GM12865 (cell line): Measurements from ENCODE around the gene PREB.
A peak's percentile ranks its signal among the peaks of the same experiment; 100 is the strongest.

ENCODE experiments used
- DNase-seq: peaks from one replicate; pipeline ENCODE4 v3.0.0; 2010; ENCODE audit warnings: low read depth
- H3K4me3 ChIP-seq: 2 replicates; pipeline ENCODE4 v1.5.1; 2011; ENCODE audit warnings: mild to moderate bottlenecking, low read depth, low read length, control low read depth
- CTCF ChIP-seq: IDR thresholded peaks from 2 replicates; pipeline ENCODE4 v1.5.1; 2011; ENCODE audit warnings: low read length, control low read depth, low read depth, inconsistent platforms; ENCODE audit not compliant: insufficient read depth; ENCODE audit errors: missing control alignments

Gene PREB

DNA sequence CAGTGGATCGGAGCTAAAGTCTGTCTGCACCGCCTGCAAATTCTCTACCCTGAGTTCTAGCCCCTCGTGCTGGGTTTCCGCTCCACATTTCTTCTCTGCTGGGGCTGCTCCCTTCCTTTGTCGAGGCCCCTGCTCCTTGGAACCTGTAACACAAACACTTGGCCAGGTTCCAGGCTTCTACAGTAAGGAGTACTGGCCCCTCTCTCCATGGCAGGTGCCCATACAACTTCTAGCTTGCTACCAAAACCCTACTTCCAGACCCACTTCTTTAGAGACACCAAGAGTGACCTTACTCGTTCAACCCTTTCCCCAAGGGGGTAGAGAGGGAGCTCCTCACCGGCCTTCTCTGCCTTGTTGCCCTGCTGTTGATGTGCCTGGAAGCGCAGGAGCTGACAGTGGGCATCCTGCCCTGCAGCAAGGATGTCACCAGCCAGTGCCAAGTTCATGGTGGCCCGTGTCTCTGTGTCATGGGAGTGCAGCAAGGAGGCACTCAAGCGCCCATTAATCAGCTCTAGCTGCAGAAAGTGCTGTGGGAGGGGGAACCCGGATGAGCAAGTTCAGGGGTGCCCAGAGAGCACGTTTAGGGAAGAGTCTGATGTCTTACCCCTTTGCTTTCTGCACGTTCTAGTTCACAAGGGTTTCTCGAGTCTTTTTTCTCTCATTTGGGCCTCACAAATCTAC is 1.1 kb downstream of the PREB start:
- H3K4me3 ChIP-seq: peak overlapping the region; percentile 79
- DNase-seq: peak; percentile 40
- no peak for TF ChIP-seq CTCF

DNA sequence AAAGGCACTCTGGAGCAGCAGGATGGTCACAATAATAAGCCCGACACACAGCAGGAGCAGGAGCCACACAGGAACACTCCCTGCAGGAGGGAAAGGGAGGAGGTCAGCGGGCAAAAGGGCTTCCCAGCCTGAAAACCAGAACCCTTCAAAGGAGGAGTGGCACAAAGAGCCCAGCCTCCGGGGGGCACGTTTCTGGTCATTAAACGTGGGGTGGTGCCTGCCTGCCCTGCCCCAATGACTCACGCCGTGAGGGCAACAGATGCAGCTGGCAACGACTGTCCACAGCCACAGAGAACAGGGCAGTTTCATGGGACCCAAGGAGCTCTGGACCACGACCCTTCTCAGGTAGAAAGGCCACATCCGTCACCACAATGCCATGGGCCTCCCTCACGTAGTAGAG is 3.0 kb downstream of the PREB start:
- TF ChIP-seq CTCF: no peak

DNA sequence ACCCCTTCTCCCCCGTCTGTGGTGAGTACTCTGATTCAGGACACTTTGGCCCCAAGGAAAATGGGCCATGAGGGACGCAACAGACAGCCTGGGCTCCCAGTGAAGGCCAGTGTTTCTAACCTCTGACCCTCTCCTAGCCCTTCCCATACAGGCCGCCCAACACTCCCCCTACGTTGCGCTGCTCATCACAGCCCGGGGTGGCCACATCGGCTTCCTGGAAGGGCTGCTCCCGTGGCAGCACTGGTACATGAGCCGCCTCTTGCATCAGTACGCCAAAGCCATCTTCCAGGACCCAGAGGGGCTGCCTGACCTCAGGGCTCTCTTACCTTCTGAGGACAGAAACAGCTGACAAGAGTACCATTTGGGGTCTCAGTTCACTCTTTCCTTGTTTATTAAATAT is 4.0 kb downstream of the PREB start:
- no peak for DNase-seq
- no peak for TF ChIP-seq CTCF
- H3K4me3 ChIP-seq: no peak overlapping the region

More for the DNA sequence above, 3.0 kb downstream of the PREB start:
- no peak overlapping the region for H3K4me3 ChIP-seq
- no peak for DNase-seq

GRCh38 chr2:27128668-27129571 is 5.5 kb downstream of the PREB start:
- no peak for DNase-seq
- no peak overlapping the region for H3K4me3 ChIP-seq
- TF ChIP-seq CTCF: no peak

GRCh38 chr2:27127883-27128667 is 6.4 kb downstream of the PREB start:
- no peak overlapping the region for H3K4me3 ChIP-seq
- DNase-seq: no peak
- no peak for TF ChIP-seq CTCF

DNA sequence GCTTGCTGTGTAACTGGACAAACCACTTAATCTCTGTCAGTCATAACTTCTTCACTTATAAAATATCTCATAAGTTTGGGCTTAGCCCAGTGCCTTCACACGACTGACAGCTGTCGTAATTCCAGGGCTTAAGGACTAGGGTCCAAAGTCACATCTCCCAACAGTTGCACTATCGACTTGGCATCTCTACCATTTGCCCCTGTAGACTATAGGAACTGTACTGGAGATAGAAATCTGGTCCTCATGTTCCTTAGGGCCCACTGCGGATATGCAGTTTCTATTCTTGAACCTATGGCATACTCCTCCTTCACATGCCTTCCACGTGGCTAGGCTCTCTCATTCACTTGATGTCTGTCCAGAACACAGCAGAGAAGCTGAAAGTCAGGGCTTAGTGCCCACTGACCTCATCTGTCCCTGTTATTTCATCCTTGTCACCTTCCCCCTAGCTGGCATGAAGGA is 8.2 kb downstream of the PREB start:
- no peak overlapping the region for H3K4me3 ChIP-seq
- no peak for TF ChIP-seq CTCF
- DNase-seq: no peak
